Erythroblast (primary cell): Measurements from ENCODE around the gene STX5.

Experiments used
- GATA1 ChIP-seq: IDR thresholded peaks from 2 replicates; pipeline ENCODE4 v1.6.1; 2011; ENCODE audit warnings: low read depth, mild to moderate bottlenecking, control low read depth, low read length, moderate library complexity
- POLR2A ChIP-seq: IDR thresholded peaks from 2 replicates; pipeline ENCODE4 v1.6.1; 2011; ENCODE audit warnings: mild to moderate bottlenecking, low read length

DNA sequence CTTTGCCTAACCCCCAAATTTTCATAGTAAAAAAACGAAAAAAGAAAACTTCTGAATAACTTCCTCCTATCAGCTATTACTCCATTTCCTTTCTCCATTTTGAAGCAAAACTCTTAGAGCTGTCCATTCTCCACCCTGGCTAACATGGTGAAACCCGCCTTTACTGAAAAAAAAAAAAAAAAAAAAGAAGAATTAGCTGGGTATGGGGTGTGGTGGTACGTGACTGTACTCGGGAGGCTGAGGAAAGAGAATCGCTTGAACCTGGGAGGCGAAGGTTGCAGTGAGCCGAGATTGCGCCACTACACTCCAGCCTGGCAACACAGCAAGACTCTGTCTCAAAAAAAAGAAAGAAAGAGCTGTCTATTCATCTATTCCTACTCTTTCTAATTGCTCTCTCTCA lies 15.3 kb downstream of the STX5 start:
- TF ChIP-seq POLR2A (no peak), GATA1 (no peak)
